Progenitor cell of endocrine pancreas (in vitro differentiated cells): ENCODE data around the gene VPS16. TPM values are rescaled to one million over a fixed set of nuclear protein-coding genes. Genes with fewer than 3 reads are reported as not detected.
"Not testable (repeated sequence)": the region's sequence is repeated elsewhere in the genome, so short reads cannot be mapped to it uniquely, and the experiment has no call there.

Source experiments
- DNase-seq: peaks from one replicate; pipeline ENCODE4 v3.0.0; 2021; ENCODE audit warnings: low spot score; ENCODE audit not compliant: unreplicated experiment
- H3K27ac Mint-ChIP-seq: 2 replicates; pipeline ENCODE4 v1.8.0; 2021; ENCODE audit warnings: mild to moderate bottlenecking, moderate library complexity, mixed read lengths
- H3K27me3 Mint-ChIP-seq: 2 replicates; pipeline ENCODE4 v1.8.0; 2021; ENCODE audit warnings: mixed read lengths
- H3K36me3 Mint-ChIP-seq: 2 replicates; pipeline ENCODE4 v1.8.0; 2022; ENCODE audit warnings: mixed read lengths; ENCODE audit not compliant: insufficient read depth
- H3K4me1 Mint-ChIP-seq: 2 replicates; pipeline ENCODE4 v1.8.0; 2021; ENCODE audit warnings: low read depth, mixed read lengths
- H3K4me3 Mint-ChIP-seq: 2 replicates; pipeline ENCODE4 v1.8.0; 2021; ENCODE audit warnings: low read depth, mild to moderate bottlenecking, moderate library complexity, mixed read lengths
- H3K9me3 Mint-ChIP-seq: 2 replicates; pipeline ENCODE4 v1.8.0; 2021; ENCODE audit warnings: low read depth, mixed read lengths
- CTCF ChIP-seq: fragments of 200-600 bp; sonication (generic); IDR thresholded peaks from one replicate; pipeline ENCODE4 v1.5.0; 2021; ENCODE audit warnings: antibody characterized with exemption, mild to moderate bottlenecking; ENCODE audit not compliant: unreplicated experiment
- total RNA-seq: library from RNA; stranded (reverse); gene quantifications from 2 replicates; pipeline ENCODE4 v1.2.1, GENCODE V29; 2021

VPS16 gene
- total RNA-seq, 1 donor from 2014 or later = 48.5 TPM

- peaks cover 57% of the 10 kb centered on the region for H3K27me3 Mint-ChIP-seq
- no peak overlapping the region for H3K4me3 Mint-ChIP-seq
Observed at GRCh38 chr20:2804852-2805688, 35.5 kb upstream of the VPS16 start.

GRCh38 chr20:2805689-2806350 is 34.7 kb upstream of the VPS16 start:
- H3K27me3 Mint-ChIP-seq = peaks cover 57% of the 10 kb centered on the region
- TF ChIP-seq CTCF = no peak
- H3K9me3 Mint-ChIP-seq = no peaks in the 10 kb centered on the region
- no peak overlapping the region for H3K4me3 Mint-ChIP-seq
- no peaks in the 10 kb centered on the region for H3K36me3 Mint-ChIP-seq
- no peak overlapping the region for H3K27ac Mint-ChIP-seq
- peaks cover 7% of the 10 kb centered on the region for H3K4me1 Mint-ChIP-seq
- no peak for DNase-seq

More at GRCh38 chr20:2804852-2805688, 35.5 kb upstream of the VPS16 start:
- H3K4me1 Mint-ChIP-seq = peaks cover 9% of the 10 kb centered on the region
- DNase-seq = no peak
- H3K36me3 Mint-ChIP-seq = no peaks in the 10 kb centered on the region
- no peaks in the 10 kb centered on the region for H3K9me3 Mint-ChIP-seq
- no peak for TF ChIP-seq CTCF
- no peak overlapping the region for H3K27ac Mint-ChIP-seq

GRCh38 chr20:2806351-2806701 is 34.2 kb upstream of the VPS16 start:
- H3K9me3 Mint-ChIP-seq = no peaks in the 10 kb centered on the region
- no peak overlapping the region for H3K27ac Mint-ChIP-seq
- H3K4me1 Mint-ChIP-seq = peaks cover 3% of the 10 kb centered on the region
- no peak overlapping the region for H3K4me3 Mint-ChIP-seq
- peaks cover 60% of the 10 kb centered on the region for H3K27me3 Mint-ChIP-seq
- DNase-seq = no peak
- no peaks in the 10 kb centered on the region for H3K36me3 Mint-ChIP-seq
- TF ChIP-seq CTCF = no peak

GRCh38 chr20:2807019-2807418 is 33.5 kb upstream of the VPS16 start:
- H3K4me3 Mint-ChIP-seq = no peak overlapping the region
- H3K4me1 Mint-ChIP-seq = peaks cover 1% of the 10 kb centered on the region
- H3K27me3 Mint-ChIP-seq = peaks cover 56% of the 10 kb centered on the region
- peaks cover 3% of the 10 kb centered on the region for H3K9me3 Mint-ChIP-seq
- H3K27ac Mint-ChIP-seq = no peak overlapping the region
- DNase-seq = no peak
- TF ChIP-seq CTCF = no peak
- no peaks in the 10 kb centered on the region for H3K36me3 Mint-ChIP-seq

- H3K4me3 Mint-ChIP-seq, H3K9me3 Mint-ChIP-seq: not testable (repeated sequence)
Observed at GRCh38 chr20:2807929-2808328, 32.6 kb upstream of the VPS16 start.

More at GRCh38 chr20:2807929-2808328, 32.6 kb upstream of the VPS16 start:
- H3K27ac Mint-ChIP-seq, H3K36me3 Mint-ChIP-seq, H3K4me1 Mint-ChIP-seq, DNase-seq: not testable (repeated sequence)
- peaks cover 50% of the 10 kb centered on the region for H3K27me3 Mint-ChIP-seq
